IPS-20b (cell line): ENCODE results near the gene RNF144A.

ENCODE experiments used
- H3K27ac ChIP-seq: one replicate; pipeline ENCODE4 v1.5.1; 2013; ENCODE audit warnings: low read length
- H3K27me3 ChIP-seq: 2 replicates; pipeline ENCODE4 v1.6.1; 2013; ENCODE audit warnings: mild to moderate bottlenecking, low read length, inconsistent platforms; ENCODE audit not compliant: insufficient read depth
- H3K36me3 ChIP-seq: 2 replicates; pipeline ENCODE4 v1.6.1; 2013; ENCODE audit warnings: low read depth, mild to moderate bottlenecking, inconsistent platforms, low read length, moderate library complexity; ENCODE audit not compliant: insufficient read depth
- H3K4me1 ChIP-seq: 2 replicates; pipeline ENCODE4 v1.6.1; 2013; ENCODE audit warnings: mild to moderate bottlenecking, control low read depth, inconsistent platforms, low read length, moderate library complexity; ENCODE audit not compliant: insufficient read depth
- H3K4me3 ChIP-seq: 2 replicates; pipeline ENCODE4 v1.5.1; 2013; ENCODE audit warnings: mild to moderate bottlenecking, low read length, inconsistent platforms
- H3K9ac ChIP-seq: 2 replicates; pipeline ENCODE4 v1.6.1; 2013; ENCODE audit warnings: low read depth, mild to moderate bottlenecking, inconsistent platforms, low read length, moderate library complexity
- H3K9me3 ChIP-seq: 2 replicates; pipeline ENCODE4 v1.6.1; 2013; ENCODE audit warnings: mild to moderate bottlenecking, low read depth, low read length, inconsistent platforms; ENCODE audit not compliant: insufficient read depth

The RNF144A gene

DNA sequence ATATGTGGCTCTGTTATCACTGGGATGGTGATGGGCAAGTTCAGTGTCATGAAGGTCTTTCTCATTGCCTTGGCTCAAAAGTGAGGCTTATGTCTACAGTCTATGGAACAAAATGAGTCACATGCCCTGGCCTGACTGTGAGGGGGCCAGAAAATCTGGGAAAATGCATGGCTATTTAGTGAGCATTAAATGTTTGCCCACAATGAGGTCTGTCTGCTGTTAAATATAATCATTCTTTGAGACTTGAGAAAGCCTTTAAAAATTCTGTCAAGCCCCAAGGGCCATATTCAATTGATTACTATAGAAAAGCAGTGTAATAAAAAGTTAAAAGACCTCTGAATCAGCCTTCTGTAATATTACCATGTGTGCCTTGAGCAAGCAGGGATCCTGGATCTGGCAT lies 5.5 kb upstream of the RNF144A start:
- Histone ChIP-seq H3K4me1 (peaks cover 10% of the 10 kb centered on the region), H3K27ac (no peak overlapping the region), H3K9me3 (no peaks in the 10 kb centered on the region), H3K36me3 (no peaks in the 10 kb centered on the region), H3K9ac (no peak overlapping the region), H3K27me3 (peaks cover 8% of the 10 kb centered on the region), H3K4me3 (no peak overlapping the region)

DNA sequence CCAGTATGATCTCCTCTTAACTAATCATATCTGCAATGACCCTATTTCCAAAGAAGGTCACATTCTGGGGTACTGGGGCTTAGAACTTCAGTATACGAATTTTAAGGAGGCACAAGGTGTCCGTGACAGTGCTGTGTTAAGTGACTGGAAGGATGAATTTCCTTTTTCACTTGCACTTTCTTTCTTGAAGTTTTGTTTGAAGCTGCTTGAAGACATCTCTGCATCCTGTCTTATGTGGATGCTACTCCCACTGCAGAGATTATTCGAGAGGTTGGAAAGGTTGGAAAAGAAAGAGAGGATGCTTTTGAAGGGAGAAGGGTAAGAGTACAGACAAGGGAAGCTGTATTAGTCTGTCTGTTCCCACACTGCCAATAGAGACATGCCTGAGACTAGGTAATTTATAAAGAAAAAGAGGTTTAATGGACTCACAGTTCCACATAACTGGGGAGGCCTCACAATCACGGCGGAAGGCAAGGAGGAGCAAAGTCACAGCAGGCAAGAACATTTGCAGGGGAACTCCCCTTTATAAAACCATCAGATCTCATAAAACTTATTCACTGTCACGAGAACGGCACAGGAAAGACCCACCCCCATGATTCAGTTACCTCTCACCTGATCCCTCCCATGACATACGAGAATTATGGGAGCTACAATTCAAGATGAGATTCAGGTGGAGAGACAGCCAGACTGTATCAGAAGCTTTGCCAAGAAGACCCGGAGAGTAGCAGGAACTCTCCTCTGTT lies 3.6 kb upstream of the RNF144A start:
- Histone ChIP-seq H3K36me3 (no peaks in the 10 kb centered on the region), H3K27ac (no peak overlapping the region), H3K9me3 (no peaks in the 10 kb centered on the region), H3K4me3 (no peak overlapping the region), H3K27me3 (peaks cover 16% of the 10 kb centered on the region), H3K4me1 (peaks cover 10% of the 10 kb centered on the region), H3K9ac (no peak overlapping the region)

DNA sequence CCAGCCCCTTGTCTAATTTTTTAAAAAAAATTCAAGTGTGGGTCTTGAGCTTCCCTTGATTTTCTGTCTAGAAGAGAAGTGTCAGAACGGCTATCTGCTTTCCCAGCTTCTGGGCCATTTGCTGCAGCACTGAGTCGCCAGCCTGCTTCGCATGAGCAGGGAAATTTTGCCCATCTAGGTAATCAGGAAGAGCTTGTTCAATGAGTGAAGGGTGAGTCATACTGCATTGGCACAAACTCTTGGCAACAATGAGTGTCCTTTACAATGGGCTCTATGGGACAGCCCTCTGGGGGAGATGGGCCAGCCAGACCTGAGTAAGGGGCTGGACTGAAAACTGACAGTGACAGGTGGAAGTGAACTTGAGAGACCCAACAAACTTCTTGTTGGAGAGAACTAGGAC lies 2.4 kb upstream of the RNF144A start:
- Histone ChIP-seq H3K9ac (no peak overlapping the region), H3K9me3 (no peaks in the 10 kb centered on the region), H3K27ac (no peak overlapping the region), H3K36me3 (no peaks in the 10 kb centered on the region), H3K4me1 (peaks cover 10% of the 10 kb centered on the region), H3K4me3 (no peak overlapping the region), H3K27me3 (peaks cover 16% of the 10 kb centered on the region)

DNA sequence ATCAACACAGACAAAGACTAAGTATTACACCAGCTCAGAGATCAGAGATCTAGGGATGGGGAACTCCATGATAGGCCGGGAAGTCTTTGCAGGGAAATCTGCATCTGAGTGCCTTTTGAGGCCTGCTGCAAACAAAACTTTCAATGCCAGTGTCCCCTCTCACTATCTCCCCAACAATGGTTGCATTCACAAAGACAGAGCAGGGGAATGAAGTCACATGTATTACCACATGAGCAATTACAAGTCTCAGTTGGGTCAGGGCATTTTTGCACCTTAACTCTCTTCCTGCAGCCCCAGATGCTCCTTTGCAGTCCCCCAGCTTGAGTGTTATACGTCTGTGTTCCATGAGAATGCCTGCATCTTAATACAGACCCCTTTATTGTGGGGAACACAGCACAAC lies 1.8 kb upstream of the RNF144A start:
- Histone ChIP-seq H3K27ac (no peak overlapping the region), H3K36me3 (no peaks in the 10 kb centered on the region)

DNA sequence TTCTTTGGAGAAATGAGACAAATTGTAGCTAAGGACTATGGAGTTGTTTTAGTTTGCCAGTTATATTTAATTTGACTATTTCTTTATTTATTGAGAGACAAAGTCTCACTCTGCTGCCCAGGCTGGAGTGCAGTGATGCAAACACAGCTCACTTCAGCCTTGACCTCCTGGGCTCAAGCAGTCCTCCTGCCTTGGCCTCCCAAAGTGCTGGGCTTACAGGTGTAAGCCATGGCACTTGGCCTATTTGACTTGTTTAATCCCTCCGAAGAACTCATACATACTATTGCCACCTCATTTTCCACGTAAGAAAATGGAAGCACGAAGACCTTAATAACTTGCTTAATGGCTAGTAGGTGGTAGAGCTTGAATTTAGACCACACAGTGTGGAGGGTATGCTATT lies 988 bp upstream of the RNF144A start:
- H3K27ac ChIP-seq, result no peak overlapping the region
- H3K9ac ChIP-seq, result no peak overlapping the region
- peaks cover 16% of the 10 kb centered on the region for H3K27me3 ChIP-seq
- H3K9me3 ChIP-seq, result no peaks in the 10 kb centered on the region
- H3K36me3 ChIP-seq, result no peaks in the 10 kb centered on the region
- H3K4me3 ChIP-seq, result no peak overlapping the region
- H3K4me1 ChIP-seq, result peaks cover 14% of the 10 kb centered on the region

More for the DNA sequence above, 1.8 kb upstream of the RNF144A start:
- Histone ChIP-seq H3K9me3 (no peaks in the 10 kb centered on the region), H3K27me3 (peaks cover 16% of the 10 kb centered on the region), H3K4me1 (peaks cover 14% of the 10 kb centered on the region), H3K4me3 (no peak overlapping the region), H3K9ac (peak overlapping the region; percentile 29; the same call in 1 of the 2 replicates)

GRCh38 chr2:6916736-6917070 lies 509 bp upstream of the RNF144A start:
- Histone ChIP-seq H3K4me3 (peak overlapping the region; percentile 65; the same call in 1 of the 2 replicates), H3K27me3 (peaks cover 16% of the 10 kb centered on the region), H3K4me1 (peaks cover 14% of the 10 kb centered on the region), H3K36me3 (no peaks in the 10 kb centered on the region), H3K27ac (no peak overlapping the region), H3K9me3 (no peaks in the 10 kb centered on the region), H3K9ac (no peak overlapping the region)

DNA sequence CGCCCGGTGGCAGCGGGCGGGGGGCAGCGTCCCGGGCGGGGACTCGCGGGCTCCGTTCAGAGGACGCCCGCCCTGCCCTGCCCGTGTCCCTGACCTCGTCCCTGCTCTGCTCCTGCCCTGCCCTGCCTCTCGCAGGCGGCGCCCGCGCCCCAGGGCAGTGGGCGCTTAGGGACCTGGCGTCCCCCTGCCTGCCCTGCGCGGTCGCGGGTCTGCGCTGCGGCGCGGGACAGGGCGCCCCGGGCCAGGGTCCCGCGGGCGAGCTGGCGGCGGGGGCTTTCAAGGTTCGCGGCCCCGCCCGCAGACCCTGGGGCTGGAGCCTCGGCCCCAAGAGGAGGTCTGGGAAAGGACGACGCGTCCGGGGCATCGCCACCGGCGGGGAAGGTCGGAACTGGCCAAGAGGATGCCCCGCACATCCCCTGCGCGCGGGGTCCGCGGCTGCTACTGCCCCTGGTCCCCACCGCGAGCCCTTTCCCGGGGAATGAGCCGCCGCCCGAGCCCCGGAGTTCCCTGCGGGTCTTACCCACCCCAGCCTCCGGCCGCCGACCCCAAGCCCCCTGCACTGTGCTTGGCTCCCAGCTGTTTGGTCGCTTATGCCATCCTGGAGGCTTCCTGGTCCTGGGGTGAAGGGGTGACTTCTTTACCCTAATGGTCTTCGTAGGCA lies 679 bp downstream of the RNF144A start:
- Histone ChIP-seq H3K27me3 (peaks cover 16% of the 10 kb centered on the region), H3K9ac (peak overlapping the region; percentile 57; the same call in 1 of the 2 replicates), H3K27ac (no peak overlapping the region), H3K9me3 (no peaks in the 10 kb centered on the region), H3K36me3 (no peaks in the 10 kb centered on the region), H3K4me3 (peak overlapping the region; percentile 71), H3K4me1 (peaks cover 14% of the 10 kb centered on the region)

GRCh38 chr2:6919901-6920742 lies 2.9 kb downstream of the RNF144A start:
- H3K9ac ChIP-seq, result no peak overlapping the region
- no peak overlapping the region for H3K4me3 ChIP-seq
- H3K27ac ChIP-seq, result no peak overlapping the region
- H3K27me3 ChIP-seq, result peaks cover 16% of the 10 kb centered on the region
- H3K4me1 ChIP-seq, result peaks cover 11% of the 10 kb centered on the region
- H3K9me3 ChIP-seq, result no peaks in the 10 kb centered on the region
- H3K36me3 ChIP-seq, result no peaks in the 10 kb centered on the region

- H3K9ac ChIP-seq, result no peak overlapping the region
- H3K27me3 ChIP-seq, result peaks cover 16% of the 10 kb centered on the region
- no peak overlapping the region for H3K27ac ChIP-seq
- no peaks in the 10 kb centered on the region for H3K36me3 ChIP-seq
- H3K4me3 ChIP-seq, result no peak overlapping the region
- no peaks in the 10 kb centered on the region for H3K9me3 ChIP-seq
- H3K4me1 ChIP-seq, result peaks cover 6% of the 10 kb centered on the region
These were observed 3.5 kb downstream of the RNF144A start for GRCh38 chr2:6920743-6921064.

DNA sequence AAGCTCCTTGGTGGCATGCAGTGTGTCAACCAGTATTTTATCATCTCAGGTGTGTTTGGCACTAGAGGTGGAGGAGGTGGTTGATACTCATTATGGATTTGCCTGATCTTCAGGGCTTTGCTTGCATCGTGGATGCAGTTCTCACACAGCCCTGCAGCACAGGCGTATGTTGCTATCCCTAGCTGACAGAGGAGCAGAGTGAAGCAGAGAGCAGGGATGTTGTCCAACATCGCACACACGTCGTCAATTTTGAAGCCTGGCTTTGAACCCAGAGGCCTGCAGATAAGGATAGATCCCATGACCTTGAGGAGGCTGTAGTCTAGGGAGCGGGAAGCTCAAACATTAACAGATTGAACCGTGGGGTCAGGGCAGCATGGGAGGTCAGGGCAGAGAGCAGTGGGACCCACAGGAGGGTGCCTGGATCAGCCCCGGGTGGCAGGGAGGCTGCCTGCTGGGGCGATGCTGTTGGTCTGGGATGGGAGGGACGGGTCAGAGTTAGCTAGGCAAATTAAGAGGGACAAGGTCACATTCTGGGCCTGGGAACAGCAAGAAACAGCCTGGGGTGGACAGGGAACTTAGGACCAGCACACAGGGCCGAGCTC lies 4.2 kb downstream of the RNF144A start:
- Histone ChIP-seq H3K9me3 (no peaks in the 10 kb centered on the region), H3K4me3 (no peak overlapping the region), H3K27me3 (peaks cover 10% of the 10 kb centered on the region), H3K4me1 (peaks cover 4% of the 10 kb centered on the region; the same call in 1 of the 2 replicates), H3K36me3 (no peaks in the 10 kb centered on the region), H3K9ac (no peak overlapping the region), H3K27ac (no peak overlapping the region)

- Histone ChIP-seq H3K27ac (no peak overlapping the region), H3K9ac (no peak overlapping the region)
These were observed 5.0 kb downstream of the RNF144A start for GRCh38 chr2:6922201-6922656.

More at GRCh38 chr2:6922201-6922656, 5.0 kb downstream of the RNF144A start:
- Histone ChIP-seq H3K9me3 (no peaks in the 10 kb centered on the region), H3K4me1 (peaks cover 6% of the 10 kb centered on the region; the same call in 1 of the 2 replicates), H3K27me3 (peaks cover 4% of the 10 kb centered on the region; the same call in 1 of the 2 replicates), H3K4me3 (no peak overlapping the region), H3K36me3 (no peaks in the 10 kb centered on the region)
